Keratinocyte (primary cell): ENCODE measurements around the gene FARP1. TPM values are rescaled to one million over a fixed set of nuclear protein-coding genes. Genes with fewer than 3 reads are reported as not detected.

Experiments used
- DNase-seq: peaks from one replicate; pipeline ENCODE4 v3.0.0-alpha.2; 2011; ENCODE audit warnings: low read depth, missing footprints, low spot score
- FAIRE-seq: peaks from 2 replicates; lab custom pipeline; 2011; peaks lifted over from hg19 to GRCh38; lab: Jason Lieb, UNC
- H2AFZ ChIP-seq: 2 replicates; pipeline ENCODE4 v1.6.0; 2012; ENCODE audit warnings: low read length, control low read depth, inconsistent platforms; ENCODE audit not compliant: control insufficient read depth
- H3K27ac ChIP-seq: 2 replicates; pipeline ENCODE4 v1.5.1; 2011; ENCODE audit warnings: low read length; ENCODE audit not compliant: control insufficient read depth, insufficient read depth
- H3K27me3 ChIP-seq: 3 replicates; pipeline ENCODE4 v1.6.0; 2011; ENCODE audit warnings: low read length; ENCODE audit not compliant: control insufficient read depth, insufficient read depth; ENCODE audit errors: extremely low read depth
- H3K36me3 ChIP-seq, 2 experiments: 2 replicates in 1 of 2; 3 replicates in 1 of 2; pipeline ENCODE4 v1.5.1; 2011; ENCODE audit warnings: low read length in 2 of 2, mild to moderate bottlenecking in 1 of 2; ENCODE audit not compliant: control insufficient read depth in 2 of 2, insufficient read depth in 2 of 2; ENCODE audit errors: extremely low read depth in 1 of 2
- H3K4me1 ChIP-seq: 3 replicates; pipeline ENCODE4 v1.5.1; 2011; ENCODE audit warnings: low read length; ENCODE audit not compliant: control insufficient read depth, insufficient read depth; ENCODE audit errors: extremely low read depth
- H3K4me2 ChIP-seq: 3 replicates; pipeline ENCODE4 v1.6.0; 2011; ENCODE audit warnings: low read depth, low read length; ENCODE audit not compliant: control insufficient read depth, insufficient read depth; ENCODE audit errors: extremely low read depth
- H3K4me3 ChIP-seq, 3 experiments: fragments of 200-600 bp in 1 of 3; sonication (generic) in 1 of 3; 2 replicates in 2 of 3; 3 replicates in 1 of 3; pipeline ENCODE4 v1.5.1; 2011 to 2016; ENCODE audit warnings: low read length in 3 of 3, mild to moderate bottlenecking in 3 of 3, control low read depth in 2 of 3, inconsistent platforms in 1 of 3, low read depth in 1 of 3, mixed read lengths in 1 of 3, mixed run types in 1 of 3, moderate library complexity in 1 of 3; ENCODE audit not compliant: control insufficient read depth in 2 of 3, insufficient read depth in 2 of 3; ENCODE audit errors: extremely low read depth in 1 of 3
- H3K79me2 ChIP-seq: 2 replicates; pipeline ENCODE4 v1.6.0; 2012; ENCODE audit warnings: low read length; ENCODE audit not compliant: control insufficient read depth, insufficient read depth
- H3K9ac ChIP-seq: 3 replicates; pipeline ENCODE4 v1.6.0; 2011; ENCODE audit warnings: low read length; ENCODE audit not compliant: control insufficient read depth, insufficient read depth; ENCODE audit errors: extremely low read depth
- H3K9me1 ChIP-seq: 3 replicates; pipeline ENCODE4 v1.6.0; 2011; ENCODE audit warnings: low read length; ENCODE audit not compliant: control insufficient read depth, insufficient read depth; ENCODE audit errors: extremely low read depth
- H3K9me3 ChIP-seq: 2 replicates; pipeline ENCODE4 v1.5.1; 2012; ENCODE audit warnings: low read depth, low read length; ENCODE audit not compliant: control insufficient read depth
- H4K20me1 ChIP-seq: 3 replicates; pipeline ENCODE4 v1.6.0; 2011; ENCODE audit warnings: low read length; ENCODE audit not compliant: control insufficient read depth, insufficient read depth; ENCODE audit errors: extremely low read depth
- EZH2 ChIP-seq: IDR thresholded peaks from one replicate; pipeline ENCODE4 v1.6.1; 2012; ENCODE audit warnings: inconsistent platforms, mild to moderate bottlenecking, low read length, moderate library complexity
- dilution Hi-C: fragments of 300-500 bp; cut with MboI; formaldehyde crosslinking; loops from one replicate; pipeline ENCODE4 v1.7.0; 2020; ENCODE audit warnings: low sequenced_read_pairs; ENCODE audit not compliant: extremely low pct_ligation_motif_present
- polyA plus RNA-seq, 5 experiments: library from polyadenylated mRNA; depleted of rRNA in 3 of 5; stranded (reverse) in 3 of 5; stranded (forward) in 1 of 5; unstranded in 1 of 5; fragments of >200 nt; gene quantifications; 1 replicate in 1 of 5; 2 replicates in 3 of 5; 3 replicates in 1 of 5; pipeline versions ENCODE4 v1.2.1 to v1.2.3, GENCODE V29; 2011 to 2012; ENCODE audit warnings: missing spikeins in 2 of 5, low read depth in 1 of 5, low replicate concordance in 1 of 5
- TF ChIP-seq, protein P1 (sequence below), 3 experiments: IDR thresholded peaks in 1 of 3; conservative IDR thresholded peaks in 1 of 3; optimal IDR thresholded peaks in 1 of 3; 2 replicates in 2 of 3; 3 replicates in 1 of 3; pipeline versions ENCODE3 to v1.5.1; 2011; ENCODE audit warnings: low read length in 3 of 3, mild to moderate bottlenecking in 3 of 3, moderate library complexity in 2 of 3, control low read depth in 1 of 3, inconsistent platforms in 1 of 3; ENCODE audit not compliant: insufficient read depth in 2 of 3; ENCODE audit errors: extremely low read depth in 1 of 3

Gene FARP1
- polyA plus RNA-seq, 1 donor (not counting 4 experiments of a cell fraction or from before 2014, with no cell fraction given), result 10.3 TPM

DNA sequence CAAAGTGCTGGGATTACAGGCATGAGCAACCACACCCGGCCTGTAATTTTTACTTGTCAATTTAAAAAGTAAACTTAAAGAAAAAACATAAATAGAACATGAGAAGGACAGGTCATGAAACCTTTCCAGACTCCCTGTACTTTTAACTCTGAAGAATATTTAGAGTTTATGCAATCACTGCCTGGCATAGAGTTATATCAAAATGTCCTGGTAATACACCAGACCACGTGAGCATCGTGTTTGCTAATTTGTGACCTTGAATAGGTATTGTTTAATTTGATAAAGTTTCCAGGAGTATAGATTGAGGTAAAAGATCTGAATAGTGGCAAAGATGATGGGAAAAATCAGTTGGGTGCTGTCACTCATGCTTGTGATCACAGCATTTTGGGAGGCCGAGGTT is 115.3 kb downstream of the FARP1 start:
- no peak for DNase-seq
- no peaks in the 10 kb centered on the region for H3K9me1 ChIP-seq
- H3K9ac ChIP-seq, result no peak overlapping the region
- no peak overlapping the region for H2AFZ ChIP-seq
- no peaks in the 10 kb centered on the region for H3K36me3 ChIP-seq
- H3K27ac ChIP-seq, result no peak overlapping the region
- dilution Hi-C loops, result no loop called here
- no peaks in the 10 kb centered on the region for H3K9me3 ChIP-seq
- no peaks in the 10 kb centered on the region for H3K27me3 ChIP-seq
- H3K4me3 ChIP-seq, result no peak overlapping the region
- H3K4me2 ChIP-seq, result no peak overlapping the region
- TF ChIP-seq, protein P1, sequence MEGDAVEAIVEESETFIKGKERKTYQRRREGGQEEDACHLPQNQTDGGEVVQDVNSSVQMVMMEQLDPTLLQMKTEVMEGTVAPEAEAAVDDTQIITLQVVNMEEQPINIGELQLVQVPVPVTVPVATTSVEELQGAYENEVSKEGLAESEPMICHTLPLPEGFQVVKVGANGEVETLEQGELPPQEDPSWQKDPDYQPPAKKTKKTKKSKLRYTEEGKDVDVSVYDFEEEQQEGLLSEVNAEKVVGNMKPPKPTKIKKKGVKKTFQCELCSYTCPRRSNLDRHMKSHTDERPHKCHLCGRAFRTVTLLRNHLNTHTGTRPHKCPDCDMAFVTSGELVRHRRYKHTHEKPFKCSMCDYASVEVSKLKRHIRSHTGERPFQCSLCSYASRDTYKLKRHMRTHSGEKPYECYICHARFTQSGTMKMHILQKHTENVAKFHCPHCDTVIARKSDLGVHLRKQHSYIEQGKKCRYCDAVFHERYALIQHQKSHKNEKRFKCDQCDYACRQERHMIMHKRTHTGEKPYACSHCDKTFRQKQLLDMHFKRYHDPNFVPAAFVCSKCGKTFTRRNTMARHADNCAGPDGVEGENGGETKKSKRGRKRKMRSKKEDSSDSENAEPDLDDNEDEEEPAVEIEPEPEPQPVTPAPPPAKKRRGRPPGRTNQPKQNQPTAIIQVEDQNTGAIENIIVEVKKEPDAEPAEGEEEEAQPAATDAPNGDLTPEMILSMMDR (optimal IDR thresholded peaks at IDR 0.05 in 1 of 3, IDR thresholded peaks at IDR 0.05 in 1 of 3, conservative IDR thresholded peaks at IDR 0.05 in 1 of 3; ENCODE audit: extremely low read depth in 1 of 3, insufficient read depth in 2 of 3, low read length in 3 of 3), result no peak
- TF ChIP-seq EZH2, result no peak
- no peaks in the 10 kb centered on the region for H4K20me1 ChIP-seq
- FAIRE-seq, result no peak
- H3K79me2 ChIP-seq, result no peaks in the 10 kb centered on the region
- peaks cover 4% of the 10 kb centered on the region for H3K4me1 ChIP-seq

DNA sequence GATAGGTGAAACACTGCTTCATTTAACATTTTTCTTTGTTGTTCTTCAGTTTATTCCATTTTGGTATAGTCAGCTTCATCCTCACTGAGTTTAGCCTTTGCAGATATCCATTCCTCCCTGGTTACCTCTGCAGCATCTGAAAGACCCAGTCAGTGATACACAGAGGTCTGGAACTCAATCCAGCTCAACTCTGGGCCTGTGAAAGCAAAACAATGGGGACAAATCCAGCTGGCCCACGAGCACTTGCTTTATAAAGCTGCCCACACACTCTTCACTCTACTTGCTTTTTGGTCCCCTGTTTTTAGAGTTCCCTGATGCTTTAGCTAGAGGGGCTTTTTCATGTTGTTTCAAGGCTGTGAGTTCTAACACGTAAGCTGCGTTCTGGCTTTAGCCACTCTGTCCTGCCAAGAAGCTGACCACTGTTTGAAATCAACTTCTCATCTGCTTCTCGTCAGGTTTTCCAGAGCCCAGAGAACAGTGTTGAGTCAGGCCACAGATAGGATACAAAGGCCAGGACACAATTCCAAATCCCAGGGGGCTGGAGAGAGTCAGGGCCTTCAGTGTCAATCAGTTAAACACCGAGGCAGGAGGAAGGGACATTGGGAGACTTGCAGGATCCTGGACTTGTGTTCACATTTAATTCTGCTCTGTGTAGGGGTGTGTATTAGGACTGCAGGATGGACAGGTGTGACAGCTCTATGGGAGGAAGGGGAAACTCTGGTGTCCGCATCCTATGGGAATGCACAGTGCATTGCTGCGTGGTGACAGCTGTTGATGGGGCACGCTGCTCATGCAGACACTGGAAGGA is 117.7 kb downstream of the FARP1 start:
- dilution Hi-C loops, result no loop called here
- Histone ChIP-seq H3K4me3 (no peak overlapping the region), H2AFZ (no peak overlapping the region), H3K9me3 (no peaks in the 10 kb centered on the region), H3K36me3 (no peaks in the 10 kb centered on the region), H3K27me3 (no peaks in the 10 kb centered on the region), H3K4me2 (no peak overlapping the region), H3K9ac (no peak overlapping the region), H3K4me1 (peaks cover 4% of the 10 kb centered on the region), H4K20me1 (no peaks in the 10 kb centered on the region), H3K9me1 (no peaks in the 10 kb centered on the region), H3K27ac (no peak overlapping the region), H3K79me2 (no peaks in the 10 kb centered on the region)
- DNase-seq (no peak), FAIRE-seq (no peak)
- TF ChIP-seq, protein P1 (optimal IDR thresholded peaks at IDR 0.05 in 1 of 3, IDR thresholded peaks at IDR 0.05 in 1 of 3, conservative IDR thresholded peaks at IDR 0.05 in 1 of 3; ENCODE audit: extremely low read depth in 1 of 3, insufficient read depth in 2 of 3, low read length in 3 of 3), result no peak
- TF ChIP-seq EZH2, result no peak
